ENCODE measurements around the gene FILIP1L.

FILIP1L gene

GRCh38 chr3:100076731-100077529 lies 37.4 kb downstream of the FILIP1L start:
- TF ChIP-seq CTCF (IDR thresholded peaks at IDR 0.05; ENCODE audit: borderline replicate concordance, insufficient read depth, low read depth, low read length): no peak
- no peak overlapping the region for H3K4me3 ChIP-seq (ENCODE audit: low read depth, low read length)

- TF ChIP-seq CTCF (IDR thresholded peaks at IDR 0.05; ENCODE audit: borderline replicate concordance, insufficient read depth, low read depth, low read length): no peak
- H3K4me3 ChIP-seq (ENCODE audit: low read depth, low read length): no peak overlapping the region
Measured at GRCh38 chr3:100075851-100076730, 38.2 kb downstream of the FILIP1L start.

DNA sequence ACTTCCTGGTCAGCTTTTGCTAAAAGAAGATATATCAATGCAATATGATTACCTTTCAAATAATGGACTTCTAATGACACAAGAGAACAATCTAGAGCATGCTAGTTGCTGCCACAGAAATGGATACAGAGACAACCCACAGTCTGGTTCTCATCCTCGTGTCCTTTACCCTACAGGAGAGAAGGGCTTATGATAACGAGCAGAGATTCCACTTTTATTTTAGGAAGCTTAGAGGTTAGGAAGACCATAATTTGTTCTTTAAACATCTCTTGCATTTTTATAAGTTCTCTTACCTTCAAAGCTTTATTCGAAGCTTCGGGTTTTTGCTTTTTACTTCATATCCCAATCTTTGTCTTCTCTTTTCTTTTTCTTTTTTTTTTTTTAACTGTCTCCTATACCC lies 39.1 kb downstream of the FILIP1L start:
- no peak for TF ChIP-seq CTCF (IDR thresholded peaks at IDR 0.05; ENCODE audit: borderline replicate concordance, insufficient read depth, low read depth, low read length)

DNA sequence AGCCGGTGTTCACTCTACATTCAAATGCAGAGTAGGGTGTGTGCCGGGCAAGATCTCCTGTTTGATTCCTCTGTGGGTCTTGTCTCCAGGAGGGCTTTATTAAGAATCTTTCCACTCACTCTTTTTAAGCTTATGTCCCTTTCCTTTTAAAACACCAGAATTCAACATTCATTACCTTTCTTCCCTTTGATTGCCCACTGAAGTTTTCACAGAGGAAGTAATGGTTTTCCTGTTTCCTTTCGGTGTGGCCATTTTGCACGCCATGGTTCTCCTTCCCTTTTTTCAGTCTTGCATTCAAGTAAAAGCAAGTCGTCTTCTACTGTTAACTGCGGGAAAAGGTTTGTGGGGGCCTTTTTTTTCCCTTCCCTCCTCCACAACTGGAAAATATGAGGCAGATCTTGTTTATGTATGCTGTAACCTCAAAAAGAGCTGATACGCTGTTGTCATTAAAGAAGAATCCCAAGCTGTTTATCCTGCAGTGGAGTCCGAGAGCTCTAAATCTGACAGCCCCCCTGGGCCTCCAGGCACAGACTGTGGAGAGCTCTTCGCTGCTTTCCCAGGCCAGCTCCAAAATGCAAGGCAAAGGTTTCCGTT lies 40.5 kb downstream of the FILIP1L start:
- no peak for TF ChIP-seq CTCF (IDR thresholded peaks at IDR 0.05; ENCODE audit: borderline replicate concordance, insufficient read depth, low read depth, low read length)
- no peak overlapping the region for H3K4me3 ChIP-seq (ENCODE audit: low read depth, low read length)

More for the DNA sequence above, 39.1 kb downstream of the FILIP1L start:
- no peak overlapping the region for H3K4me3 ChIP-seq (ENCODE audit: low read depth, low read length)

GRCh38 chr3:100073049-100073713 lies 41.1 kb downstream of the FILIP1L start:
- no peak for TF ChIP-seq CTCF (IDR thresholded peaks at IDR 0.05; ENCODE audit: borderline replicate concordance, insufficient read depth, low read depth, low read length)
- H3K4me3 ChIP-seq (ENCODE audit: low read depth, low read length): no peak overlapping the region

DNA sequence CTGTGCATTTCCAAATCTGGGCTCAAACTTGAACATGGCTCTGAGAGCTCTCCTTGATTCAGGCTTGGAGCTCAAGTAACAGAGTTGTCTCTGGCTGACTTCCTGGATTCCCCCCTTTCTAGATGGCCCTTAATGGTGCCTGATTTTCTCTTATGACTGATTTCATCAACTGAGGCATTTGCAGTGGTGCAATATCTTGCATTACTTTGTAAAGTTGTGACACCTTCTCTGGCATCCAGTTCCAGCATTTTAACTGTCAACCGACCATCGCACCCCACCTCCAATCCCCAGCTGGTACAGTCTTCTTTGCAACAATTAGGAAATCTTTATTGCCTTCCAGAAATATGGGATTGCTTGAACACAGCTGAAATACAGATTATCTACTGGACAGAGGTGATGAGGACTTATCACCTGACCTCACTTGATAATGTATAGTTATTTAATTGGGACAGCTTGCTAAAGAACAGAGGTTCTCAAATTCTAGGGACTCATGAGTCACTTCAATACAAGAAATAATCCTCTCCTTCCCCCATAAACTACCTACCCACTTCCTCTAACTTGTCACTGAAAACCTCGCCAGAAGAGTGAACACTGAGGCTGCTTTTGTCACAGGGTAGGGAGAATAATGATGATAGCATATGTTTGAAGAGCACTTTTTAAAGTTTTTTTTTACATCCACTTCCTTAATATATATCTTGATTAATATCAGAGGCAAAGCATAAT lies 41.8 kb downstream of the FILIP1L start:
- TF ChIP-seq CTCF (IDR thresholded peaks at IDR 0.05; ENCODE audit: borderline replicate concordance, insufficient read depth, low read depth, low read length): no peak
- H3K4me3 ChIP-seq (ENCODE audit: low read depth, low read length): no peak overlapping the region

All from GM12875 (cell line).